ENCODE results near the gene AGA. TPM values are rescaled to one million over a fixed set of nuclear protein-coding genes. Genes with fewer than 3 reads are reported as not detected.

AGA gene
- total RNA-seq, 1 donor from 2014 or later, result 27.7 TPM

DNA sequence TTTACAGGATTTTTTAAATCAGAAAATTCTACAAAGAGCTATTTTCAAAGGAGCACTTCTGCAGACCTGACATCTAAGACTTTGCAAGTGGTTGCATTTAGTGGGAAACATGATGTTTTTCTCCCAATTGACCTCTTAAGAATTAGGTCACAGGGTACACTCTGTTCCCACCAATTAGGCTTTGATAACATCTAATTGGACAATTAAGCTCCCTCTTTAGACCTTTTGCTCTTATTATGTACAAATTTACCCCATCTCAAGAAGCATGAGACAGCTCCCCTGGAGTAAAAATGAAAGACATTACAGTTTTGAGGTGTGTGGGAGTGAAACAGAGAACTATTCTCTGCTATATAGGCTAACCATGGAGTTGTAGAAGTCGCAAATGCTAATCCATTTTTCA, 31.8 kb upstream of the AGA start:
- no peak for DNase-seq (ENCODE audit: low read depth)
- TF ChIP-seq, protein P1, sequence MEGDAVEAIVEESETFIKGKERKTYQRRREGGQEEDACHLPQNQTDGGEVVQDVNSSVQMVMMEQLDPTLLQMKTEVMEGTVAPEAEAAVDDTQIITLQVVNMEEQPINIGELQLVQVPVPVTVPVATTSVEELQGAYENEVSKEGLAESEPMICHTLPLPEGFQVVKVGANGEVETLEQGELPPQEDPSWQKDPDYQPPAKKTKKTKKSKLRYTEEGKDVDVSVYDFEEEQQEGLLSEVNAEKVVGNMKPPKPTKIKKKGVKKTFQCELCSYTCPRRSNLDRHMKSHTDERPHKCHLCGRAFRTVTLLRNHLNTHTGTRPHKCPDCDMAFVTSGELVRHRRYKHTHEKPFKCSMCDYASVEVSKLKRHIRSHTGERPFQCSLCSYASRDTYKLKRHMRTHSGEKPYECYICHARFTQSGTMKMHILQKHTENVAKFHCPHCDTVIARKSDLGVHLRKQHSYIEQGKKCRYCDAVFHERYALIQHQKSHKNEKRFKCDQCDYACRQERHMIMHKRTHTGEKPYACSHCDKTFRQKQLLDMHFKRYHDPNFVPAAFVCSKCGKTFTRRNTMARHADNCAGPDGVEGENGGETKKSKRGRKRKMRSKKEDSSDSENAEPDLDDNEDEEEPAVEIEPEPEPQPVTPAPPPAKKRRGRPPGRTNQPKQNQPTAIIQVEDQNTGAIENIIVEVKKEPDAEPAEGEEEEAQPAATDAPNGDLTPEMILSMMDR (conservative IDR thresholded peaks at IDR 0.05; ENCODE audit: low read depth, low read length), result no peak
- no peak overlapping the region for H3K4me3 ChIP-seq (ENCODE audit: low read depth, low read length)

DNA sequence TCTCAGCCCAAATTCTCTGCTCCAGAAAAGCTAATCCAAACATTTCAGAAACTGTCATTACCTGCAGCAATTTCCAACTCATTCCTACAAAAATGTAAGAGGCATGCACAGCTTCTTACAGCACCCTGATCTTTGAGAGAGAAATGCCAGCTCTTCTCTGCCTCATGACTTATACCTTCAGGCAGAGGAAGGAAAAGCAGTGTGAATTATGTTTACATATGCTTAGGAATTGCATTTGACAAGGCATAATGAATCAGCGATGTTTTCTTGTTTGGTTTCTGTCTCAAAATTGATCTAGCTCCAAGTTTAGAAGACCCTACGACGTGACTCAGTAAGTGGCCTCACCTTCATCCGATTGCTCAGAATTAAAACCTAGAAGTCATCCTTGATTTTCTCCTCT, 21.8 kb upstream of the AGA start:
- TF ChIP-seq, protein P1 (conservative IDR thresholded peaks at IDR 0.05; ENCODE audit: low read depth, low read length), result no peak
- no peak overlapping the region for H3K4me3 ChIP-seq (ENCODE audit: low read depth, low read length)
- DNase-seq (ENCODE audit: low read depth), result no peak

DNA sequence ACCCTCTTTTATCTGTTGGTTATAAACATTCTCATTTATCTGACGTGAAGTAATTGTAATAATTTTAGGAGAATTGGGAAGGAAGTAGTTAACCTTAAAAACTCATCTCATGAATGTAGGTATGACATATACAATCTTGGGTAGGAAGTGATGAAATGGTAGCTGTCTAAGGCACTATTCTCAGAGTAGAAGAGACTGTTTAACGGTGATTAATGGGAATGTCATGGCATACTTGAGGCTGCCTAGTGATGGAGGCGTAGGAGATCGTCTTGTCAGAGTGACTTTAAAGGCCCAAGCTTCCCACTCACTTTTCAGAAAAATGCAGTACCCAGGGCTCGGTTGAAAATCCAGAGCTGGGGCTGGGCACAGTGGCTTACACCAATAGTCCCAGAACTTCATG, 19.4 kb upstream of the AGA start:
- DNase-seq (ENCODE audit: low read depth), result no peak
- no peak overlapping the region for H3K4me3 ChIP-seq (ENCODE audit: low read depth, low read length)
- TF ChIP-seq, protein P1 (conservative IDR thresholded peaks at IDR 0.05; ENCODE audit: low read depth, low read length), result no peak

DNA sequence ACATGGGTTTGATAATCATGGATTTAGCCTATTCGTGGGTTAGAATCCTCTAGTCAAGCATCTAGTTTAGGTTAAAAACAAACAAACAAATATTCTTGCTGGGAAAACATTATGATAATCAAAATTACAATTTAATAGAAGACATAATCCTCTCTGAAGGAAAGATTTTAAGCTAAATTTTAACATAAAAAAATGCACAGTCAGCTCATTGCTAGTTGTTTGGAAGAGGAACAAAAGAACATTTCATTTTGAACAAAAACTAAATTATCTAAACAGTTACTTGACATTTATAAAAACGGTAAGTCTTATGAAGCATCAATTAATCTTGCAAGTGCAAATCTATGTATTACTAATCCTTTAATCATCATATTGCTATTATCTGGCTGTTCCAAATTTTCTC, 18.2 kb upstream of the AGA start:
- no peak for DNase-seq (ENCODE audit: low read depth)
- TF ChIP-seq, protein P1 (conservative IDR thresholded peaks at IDR 0.05; ENCODE audit: low read depth, low read length), result no peak
- H3K4me3 ChIP-seq (ENCODE audit: low read depth, low read length), result no peak overlapping the region

DNA sequence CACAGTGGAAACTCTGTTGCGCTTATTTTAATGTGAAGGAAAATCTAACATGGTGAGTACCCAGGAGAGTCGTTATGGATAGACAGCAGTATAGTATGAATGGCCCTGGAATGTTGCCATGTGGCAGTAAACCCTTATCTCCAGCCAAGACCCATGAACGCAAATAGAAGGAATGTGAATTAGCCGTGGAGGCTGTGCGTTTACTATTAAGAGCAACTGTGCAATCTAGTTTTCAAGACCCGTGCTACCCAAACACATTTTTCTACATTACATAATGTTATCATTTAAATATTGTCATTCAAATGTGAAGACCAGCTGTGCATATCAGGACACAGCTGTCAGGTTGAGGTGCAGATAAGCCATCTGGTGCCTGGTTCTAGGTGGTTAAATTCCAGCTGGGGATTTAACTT, 13.3 kb upstream of the AGA start:
- DNase-seq (ENCODE audit: low read depth), result no peak
- TF ChIP-seq, protein P1 (conservative IDR thresholded peaks at IDR 0.05; ENCODE audit: low read depth, low read length), result no peak
- H3K4me3 ChIP-seq (ENCODE audit: low read depth, low read length), result no peak overlapping the region

DNA sequence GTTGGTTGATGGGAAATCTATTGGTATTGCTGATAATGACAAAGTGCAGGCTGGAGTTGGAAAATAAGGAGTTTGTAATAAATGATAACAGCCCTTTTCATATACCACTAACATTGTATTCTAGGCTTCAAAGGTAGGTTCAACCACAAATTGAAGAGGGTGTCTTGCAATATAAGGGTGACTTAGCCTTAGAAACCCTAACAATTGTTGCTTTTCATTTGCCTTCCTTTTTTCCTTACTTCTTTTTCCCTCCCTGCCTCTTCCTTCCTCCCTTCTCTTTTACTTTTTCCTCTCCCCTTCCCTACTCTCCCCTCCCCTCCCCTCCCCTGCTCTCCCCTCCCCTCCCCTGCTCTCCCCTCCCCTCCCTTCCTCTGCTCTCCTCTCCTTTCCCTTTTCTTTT, 10.9 kb upstream of the AGA start:
- TF ChIP-seq, protein P1 (conservative IDR thresholded peaks at IDR 0.05; ENCODE audit: low read depth, low read length), result no peak
- no peak for DNase-seq (ENCODE audit: low read depth)
- H3K4me3 ChIP-seq (ENCODE audit: low read depth, low read length), result no peak overlapping the region

DNA sequence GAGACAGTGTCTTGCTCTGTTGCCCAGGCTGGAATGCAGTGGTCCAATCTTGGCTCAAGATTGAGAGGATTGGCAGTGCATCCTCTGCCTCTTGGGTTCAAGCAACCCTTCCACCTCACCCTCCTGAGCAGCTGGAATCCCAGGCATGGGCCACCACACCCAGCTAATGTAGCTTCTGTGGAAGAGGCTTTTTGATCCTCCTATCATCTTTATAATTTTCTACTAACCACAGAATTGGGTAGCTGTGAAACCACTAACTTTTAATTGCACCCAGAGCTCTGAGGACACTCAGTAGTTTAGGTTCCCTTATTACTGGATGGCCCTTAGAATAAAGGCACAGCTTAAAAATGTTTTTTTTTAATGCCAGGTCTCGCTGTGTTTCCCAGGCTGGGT, 8.9 kb upstream of the AGA start:
- H3K4me3 ChIP-seq (ENCODE audit: low read depth, low read length), result no peak overlapping the region

More for the DNA sequence above, 8.9 kb upstream of the AGA start:
- DNase-seq (ENCODE audit: low read depth), result no peak
- TF ChIP-seq, protein P1 (conservative IDR thresholded peaks at IDR 0.05; ENCODE audit: low read depth, low read length), result no peak

Data from epithelial cell of proximal tubule (primary cell).